GM18505 (cell line): ENCODE measurements around the gene CABP4.

Source experiments
- ATAC-seq: cut with Tn5 transposase; IDR thresholded peaks from one replicate; pipeline ENCODE4 v1.9.1; 2021; ENCODE audit not compliant: unreplicated experiment
- POLR2A ChIP-seq: IDR thresholded peaks from 4 replicates; pipeline ENCODE4 v1.6.1; 2011; ENCODE audit warnings: borderline replicate concordance; ENCODE audit not compliant: insufficient read depth, insufficient read length; ENCODE audit errors: extremely low read depth

Gene CABP4

GRCh38 chr11:67503119-67504004 lies 48.2 kb downstream of the CABP4 start:
- ATAC-seq: no peak
- TF ChIP-seq POLR2A: no peak

DNA sequence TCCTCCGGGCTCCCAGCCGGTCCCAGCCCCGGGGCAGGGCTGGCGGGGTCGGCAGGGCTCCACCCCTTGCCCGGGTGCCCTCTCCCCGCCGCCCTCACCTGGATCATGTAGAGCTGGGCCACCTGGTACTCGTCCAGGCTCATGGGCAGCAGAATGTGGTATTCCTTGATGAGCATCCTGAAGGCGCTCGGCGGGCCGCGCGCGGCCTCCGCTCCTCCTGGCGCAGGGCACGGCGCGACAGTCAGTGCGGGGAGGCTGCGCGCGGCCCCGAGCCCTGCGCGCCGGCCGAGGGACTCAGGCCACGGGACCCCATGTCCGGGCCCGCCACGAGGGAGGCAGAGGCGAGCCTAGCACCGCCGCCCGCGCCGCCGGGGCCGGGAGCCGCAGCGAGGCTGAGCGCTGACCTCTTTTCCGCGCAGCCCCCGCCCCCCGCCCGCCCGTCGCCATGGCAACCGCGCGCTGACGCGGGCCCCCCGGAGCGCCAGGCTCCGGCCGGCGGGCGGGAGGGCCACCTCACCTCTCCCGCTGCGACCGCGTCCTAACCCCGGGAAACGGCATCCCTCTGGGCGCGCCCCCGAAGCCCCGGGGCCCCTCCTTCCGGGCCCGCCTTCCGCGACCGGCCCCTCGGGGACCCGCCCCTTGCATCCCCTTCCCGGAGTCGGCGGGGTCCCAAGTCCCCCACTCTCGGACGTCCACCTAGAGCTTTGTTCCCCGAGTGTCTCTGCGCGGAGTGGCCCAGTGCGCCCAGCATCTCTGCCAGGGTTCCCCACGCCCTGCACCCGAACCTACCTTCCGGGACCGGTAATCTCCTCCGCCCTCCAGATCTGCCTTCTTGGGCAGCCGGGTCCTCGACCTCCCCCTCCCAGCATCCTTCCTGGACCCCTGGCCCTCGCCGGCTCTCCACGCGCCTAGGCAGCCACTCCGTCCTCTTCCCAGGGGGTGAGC lies 49.1 kb downstream of the CABP4 start:
- TF ChIP-seq POLR2A: no peak
- no peak for ATAC-seq

GRCh38 chr11:67504950-67505581 lies 49.9 kb downstream of the CABP4 start, which contains the start of gene PITPNM1:
PITPNM1 (minus strand) TSS chr11:67505363; CDS start chr11:67504180, 1,183 bp downstream.
- TF ChIP-seq POLR2A: peak; percentile 18
- ATAC-seq: no peak

DNA sequence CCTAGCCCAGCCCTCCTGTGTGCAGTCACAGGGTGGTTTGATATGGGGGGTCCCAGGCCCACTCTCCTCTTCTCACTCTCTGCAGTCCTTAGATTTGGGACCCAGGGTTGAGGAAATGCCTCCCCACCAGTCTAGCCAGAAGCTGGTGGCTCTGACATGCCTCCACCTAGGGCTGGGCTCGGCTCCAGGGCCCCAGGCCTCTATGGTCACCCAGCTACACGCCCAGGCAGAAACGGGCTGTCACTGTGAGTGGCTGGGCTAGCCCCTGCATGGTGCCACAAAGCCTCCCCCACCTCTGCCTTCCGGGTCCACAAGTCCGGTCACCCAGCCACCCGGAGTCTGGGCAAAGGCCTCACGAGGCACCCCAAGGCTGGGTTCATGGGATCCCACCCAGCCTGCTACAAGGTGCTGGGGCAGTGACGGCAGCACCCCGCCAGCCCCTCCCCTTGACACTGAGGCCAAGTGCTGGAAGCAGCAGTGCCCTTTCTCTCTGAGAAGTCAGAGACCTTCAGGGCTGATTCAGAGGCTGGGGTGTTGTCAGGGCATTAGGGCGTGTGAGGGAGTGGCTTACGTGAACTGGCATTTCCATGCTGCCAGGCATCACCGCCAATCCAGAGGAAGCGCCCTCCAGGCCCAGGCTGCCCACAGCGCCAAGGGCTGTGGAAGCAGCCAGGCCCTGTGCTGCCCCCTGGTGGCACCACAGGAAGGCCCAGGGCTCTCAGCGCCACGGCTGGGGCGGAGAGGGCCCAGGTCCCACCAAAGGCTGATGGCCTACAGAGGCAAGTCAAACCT lies 50.6 kb downstream of the CABP4 start:
- no peak for ATAC-seq
- no peak for TF ChIP-seq POLR2A

DNA sequence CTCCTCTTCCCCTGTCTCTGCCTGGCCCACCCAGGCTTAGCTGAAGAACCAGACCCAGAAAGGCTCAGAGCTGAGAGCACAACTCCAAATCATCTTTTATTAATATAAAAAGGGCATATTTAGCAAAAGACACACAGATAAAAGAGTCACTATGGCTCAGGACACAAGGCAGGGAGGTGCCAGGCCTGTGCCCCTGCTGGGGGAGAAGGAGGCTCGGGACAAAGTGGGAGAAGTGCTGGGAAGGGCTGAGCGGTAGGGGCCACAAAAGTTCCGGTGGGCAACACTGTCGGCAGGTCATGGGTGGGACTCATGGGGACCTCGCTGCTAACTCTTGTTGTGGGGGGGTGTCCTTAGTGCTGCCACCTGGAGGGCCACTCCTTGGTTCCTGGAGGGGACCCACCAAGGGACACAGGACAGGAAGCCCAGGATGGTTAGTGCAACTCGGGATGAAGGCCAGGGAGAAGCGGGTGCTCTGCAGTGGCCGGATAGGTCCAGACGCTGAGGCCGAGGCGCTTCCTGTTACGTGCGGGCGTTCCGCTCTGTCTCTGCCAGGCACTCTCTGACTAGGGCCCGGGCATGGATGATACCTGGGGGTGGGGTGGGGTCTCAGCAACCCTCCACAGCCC lies 51.4 kb downstream of the CABP4 start:
- no peak for ATAC-seq
- TF ChIP-seq POLR2A: no peak

DNA sequence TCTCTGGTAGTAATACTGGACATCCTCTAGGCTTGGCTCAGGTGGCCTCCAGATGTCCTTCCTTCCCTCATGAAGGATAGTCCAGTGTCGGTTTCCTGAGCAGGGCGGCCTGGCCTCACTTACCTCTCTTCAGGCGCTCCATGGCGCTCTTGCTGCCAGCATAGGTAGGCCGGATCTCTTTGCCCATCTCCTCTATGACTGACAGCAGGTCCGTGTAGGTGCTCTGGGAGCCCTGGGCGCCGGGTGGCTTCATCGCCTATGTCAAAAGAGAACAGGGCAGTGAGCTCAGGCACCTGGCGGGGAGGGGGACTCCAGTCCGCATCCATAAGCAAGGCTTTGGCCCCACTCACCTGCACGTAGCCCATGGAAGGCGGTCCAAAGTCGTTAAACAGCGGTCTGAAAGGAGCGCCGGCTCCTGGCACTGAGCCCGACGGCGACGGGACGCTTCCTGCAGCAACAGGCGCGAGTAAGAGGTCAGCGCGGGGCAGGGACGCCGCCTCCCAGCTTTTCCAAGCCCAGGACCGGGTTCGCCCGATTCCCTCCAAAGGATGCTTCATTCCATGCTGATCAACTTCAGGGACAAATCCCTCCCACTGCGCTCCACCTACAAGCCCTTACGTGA lies 52.2 kb downstream of the CABP4 start:
- ATAC-seq: no peak
- TF ChIP-seq POLR2A: no peak

DNA sequence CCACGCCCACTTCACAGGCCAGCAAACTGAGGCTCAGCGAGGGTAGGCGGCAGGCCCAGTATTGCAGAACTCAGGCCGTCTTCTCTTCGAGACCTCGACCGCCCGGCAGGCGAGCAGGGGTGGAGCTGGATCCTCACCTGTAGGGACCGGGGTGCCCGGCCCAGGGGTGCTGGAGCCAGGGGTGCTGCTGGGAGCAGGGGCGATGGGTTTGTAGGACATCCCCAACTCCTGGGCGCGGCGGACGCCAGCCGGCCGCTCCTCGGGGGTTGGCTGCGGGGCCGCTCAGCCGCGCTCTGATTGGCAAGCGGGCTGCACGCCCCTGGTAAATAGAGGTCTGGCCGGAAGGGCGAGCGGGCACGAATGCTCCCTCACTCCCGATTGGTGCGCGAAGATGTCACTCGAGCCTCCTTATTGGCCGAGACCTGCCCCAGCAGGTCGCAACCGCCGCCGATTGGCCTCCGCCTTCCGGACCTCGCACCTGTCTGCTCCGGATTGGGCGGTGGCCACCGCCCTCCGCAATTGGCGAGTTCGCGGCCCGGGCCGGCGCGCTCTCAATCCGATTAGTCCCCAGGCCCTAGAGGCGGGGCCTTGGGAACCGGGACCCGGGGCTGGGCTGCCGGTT lies 52.8 kb downstream of the CABP4 start, which contains the start of gene CDK2AP2:
Gene CDK2AP2 (minus strand): TSS at position 299 of the 622 bp plus-strand sequence. CDS start 80 bp downstream, at position 219.
- ATAC-seq: peak; percentile 64
- peak; percentile 81 for TF ChIP-seq POLR2A

GRCh38 chr11:67508486-67509121 lies 53.5 kb downstream of the CABP4 start:
- ATAC-seq: peak; percentile 42
- TF ChIP-seq POLR2A: no peak

- no peak for ATAC-seq
- no peak for TF ChIP-seq POLR2A
These were observed 54.8 kb downstream of the CABP4 start for GRCh38 chr11:67510023-67510345.
